HUES6 (cell line): ENCODE results near the gene SLC35E1.

Experiments
- H3K27ac ChIP-seq: 2 replicates; pipeline ENCODE4 v1.7.0; 2013; ENCODE audit warnings: low read depth, mild to moderate bottlenecking, low read length, inconsistent platforms
- H3K27me3 ChIP-seq: 2 replicates; pipeline ENCODE4 v1.6.1; 2013; ENCODE audit warnings: low read length; ENCODE audit not compliant: control insufficient read depth, insufficient read depth
- H3K36me3 ChIP-seq: 2 replicates; pipeline ENCODE4 v1.6.1; 2013; ENCODE audit warnings: low read length; ENCODE audit not compliant: control insufficient read depth, insufficient read depth
- H3K4me1 ChIP-seq: 2 replicates; pipeline ENCODE4 v1.6.1; 2013; ENCODE audit warnings: low read length; ENCODE audit not compliant: control insufficient read depth, insufficient read depth
- H3K4me3 ChIP-seq: 2 replicates; pipeline ENCODE4 v1.5.1; 2013; ENCODE audit warnings: low read depth, low read length
- H3K9ac ChIP-seq: one replicate; pipeline ENCODE4 v1.6.1; 2013; ENCODE audit warnings: mild to moderate bottlenecking, low read length
- H3K9me3 ChIP-seq: 2 replicates; pipeline ENCODE4 v1.6.1; 2013; ENCODE audit warnings: low read depth, low read length; ENCODE audit not compliant: control insufficient read depth, insufficient read depth

The SLC35E1 gene

GRCh38 chr19:16609511-16610200 is 37.4 kb upstream of the SLC35E1 start:
- Histone ChIP-seq H3K36me3 (no peaks in the 10 kb centered on the region), H3K9ac (no peak overlapping the region), H3K9me3 (no peaks in the 10 kb centered on the region), H3K27me3 (no peaks in the 10 kb centered on the region), H3K4me1 (peaks cover 2% of the 10 kb centered on the region; the same call in 1 of the 2 replicates), H3K4me3 (no peak overlapping the region), H3K27ac (no peak overlapping the region)

GRCh38 chr19:16608290-16608739 is 36.1 kb upstream of the SLC35E1 start:
- H3K27ac ChIP-seq = no peak overlapping the region
- H3K27me3 ChIP-seq = no peaks in the 10 kb centered on the region
- H3K9me3 ChIP-seq = no peaks in the 10 kb centered on the region
- H3K4me3 ChIP-seq = no peak overlapping the region
- H3K36me3 ChIP-seq = no peaks in the 10 kb centered on the region
- H3K4me1 ChIP-seq = no peaks in the 10 kb centered on the region
- H3K9ac ChIP-seq = no peak overlapping the region

- Histone ChIP-seq H3K4me3 (no peak overlapping the region), H3K27me3 (no peaks in the 10 kb centered on the region), H3K4me1 (no peaks in the 10 kb centered on the region), H3K9ac (no peak overlapping the region), H3K27ac (no peak overlapping the region), H3K9me3 (no peaks in the 10 kb centered on the region), H3K36me3 (no peaks in the 10 kb centered on the region)
Observed at GRCh38 chr19:16607819-16608218, 35.6 kb upstream of the SLC35E1 start.

- Histone ChIP-seq H3K9ac (no peak overlapping the region), H3K27ac (no peak overlapping the region)
Observed at GRCh38 chr19:16605553-16605994, 33.4 kb upstream of the SLC35E1 start.

GRCh38 chr19:16605115-16605514 is 32.9 kb upstream of the SLC35E1 start:
- H3K27me3 ChIP-seq = no peaks in the 10 kb centered on the region
- no peaks in the 10 kb centered on the region for H3K36me3 ChIP-seq
- H3K9ac ChIP-seq = no peak overlapping the region
- no peaks in the 10 kb centered on the region for H3K4me1 ChIP-seq
- H3K27ac ChIP-seq = no peak overlapping the region
- no peak overlapping the region for H3K4me3 ChIP-seq
- H3K9me3 ChIP-seq = no peaks in the 10 kb centered on the region

More at GRCh38 chr19:16605553-16605994, 33.4 kb upstream of the SLC35E1 start:
- no peaks in the 10 kb centered on the region for H3K27me3 ChIP-seq
- H3K36me3 ChIP-seq = no peaks in the 10 kb centered on the region
- H3K4me3 ChIP-seq = no peak overlapping the region
- no peaks in the 10 kb centered on the region for H3K9me3 ChIP-seq
- no peaks in the 10 kb centered on the region for H3K4me1 ChIP-seq

GRCh38 chr19:16604615-16605014 is 32.4 kb upstream of the SLC35E1 start:
- no peak overlapping the region for H3K27ac ChIP-seq
- H3K4me3 ChIP-seq = no peak overlapping the region
- H3K27me3 ChIP-seq = no peaks in the 10 kb centered on the region
- no peaks in the 10 kb centered on the region for H3K9me3 ChIP-seq
- no peak overlapping the region for H3K9ac ChIP-seq
- no peaks in the 10 kb centered on the region for H3K36me3 ChIP-seq
- no peaks in the 10 kb centered on the region for H3K4me1 ChIP-seq

GRCh38 chr19:16603090-16603489 is 30.9 kb upstream of the SLC35E1 start:
- Histone ChIP-seq H3K9me3 (no peaks in the 10 kb centered on the region), H3K27me3 (no peaks in the 10 kb centered on the region), H3K4me1 (no peaks in the 10 kb centered on the region), H3K27ac (no peak overlapping the region), H3K4me3 (no peak overlapping the region), H3K9ac (no peak overlapping the region), H3K36me3 (no peaks in the 10 kb centered on the region)

- H3K9ac ChIP-seq = no peak overlapping the region
- no peaks in the 10 kb centered on the region for H3K4me1 ChIP-seq
- no peak overlapping the region for H3K27ac ChIP-seq
- H3K4me3 ChIP-seq = no peak overlapping the region
- no peaks in the 10 kb centered on the region for H3K27me3 ChIP-seq
- no peaks in the 10 kb centered on the region for H3K36me3 ChIP-seq
- H3K9me3 ChIP-seq = no peaks in the 10 kb centered on the region
Observed at GRCh38 chr19:16601378-16602052, 29.3 kb upstream of the SLC35E1 start.

- Histone ChIP-seq H3K9ac (no peak overlapping the region), H3K27me3 (no peaks in the 10 kb centered on the region), H3K4me1 (no peaks in the 10 kb centered on the region), H3K4me3 (no peak overlapping the region), H3K9me3 (no peaks in the 10 kb centered on the region), H3K27ac (no peak overlapping the region), H3K36me3 (no peaks in the 10 kb centered on the region)
Observed at GRCh38 chr19:16600824-16601223, 28.6 kb upstream of the SLC35E1 start.

GRCh38 chr19:16599655-16600346 is 27.6 kb upstream of the SLC35E1 start:
- Histone ChIP-seq H3K27ac (no peak overlapping the region), H3K4me3 (no peak overlapping the region), H3K9me3 (no peaks in the 10 kb centered on the region), H3K4me1 (no peaks in the 10 kb centered on the region), H3K36me3 (no peaks in the 10 kb centered on the region), H3K27me3 (no peaks in the 10 kb centered on the region), H3K9ac (no peak overlapping the region)

- no peak overlapping the region for H3K27ac ChIP-seq
Observed at GRCh38 chr19:16598848-16599247, 26.6 kb upstream of the SLC35E1 start.

More at GRCh38 chr19:16598848-16599247, 26.6 kb upstream of the SLC35E1 start:
- no peaks in the 10 kb centered on the region for H3K4me1 ChIP-seq
- H3K9ac ChIP-seq = no peak overlapping the region
- H3K9me3 ChIP-seq = no peaks in the 10 kb centered on the region
- no peak overlapping the region for H3K4me3 ChIP-seq
- no peaks in the 10 kb centered on the region for H3K36me3 ChIP-seq
- no peaks in the 10 kb centered on the region for H3K27me3 ChIP-seq
